ENCODE data around the gene MFNG.

GRCh38 chr22:37439347-37439746 lies 46.8 kb downstream of the MFNG start:
- TF ChIP-seq EZH2 (IDR thresholded peaks at IDR 0.05; ENCODE audit: borderline replicate concordance, insufficient read depth, low read depth, low read length, poor library complexity, severe bottlenecking) (no peak), CTCF (IDR thresholded peaks at IDR 0.05) (no peak)

Measured in B cell (primary cell).